SK-N-MC (cell line): Measurements from ENCODE around the gene PDRG1.

Source experiments
- DNase-seq: peaks from one replicate; pipeline ENCODE4 v3.0.0-alpha.2; 2011; ENCODE audit warnings: low read depth, low spot score
- H3K27ac ChIP-seq: fragments of 200-600 bp; sonication (generic); 2 replicates; pipeline ENCODE4 v1.5.1; 2016; ENCODE audit warnings: mixed run types
- H3K36me3 ChIP-seq: fragments of 200-600 bp; sonication (generic); 2 replicates; pipeline ENCODE4 v1.6.1; 2017; ENCODE audit warnings: antibody characterized with exemption, low read length, mixed read lengths; ENCODE audit not compliant: insufficient read depth
- H3K4me3 ChIP-seq: fragments of 200-600 bp; sonication (generic); 2 replicates; pipeline ENCODE4 v1.5.1; 2016
- H3K9ac ChIP-seq: fragments of 200-600 bp; sonication (generic); 2 replicates; pipeline ENCODE4 v1.8.0; 2017; ENCODE audit warnings: mixed run types, mixed read lengths; ENCODE audit not compliant: insufficient read length
- H3K9me3 ChIP-seq: fragments of 200-600 bp; sonication (generic); 2 replicates; pipeline ENCODE4 v1.6.1; 2017; ENCODE audit warnings: low read depth, mild to moderate bottlenecking, antibody characterized with exemption, low read length, moderate library complexity, mixed read lengths
- EZH2 ChIP-seq: fragments of 200-600 bp; sonication (generic); IDR thresholded peaks from one replicate; pipeline ENCODE4 v1.6.1; 2017; ENCODE audit warnings: antibody characterized with exemption
- FOXP2 ChIP-seq: optimal IDR thresholded peaks from 2 replicates; pipeline ENCODE3; 2011; ENCODE audit warnings: mild to moderate bottlenecking, moderate library complexity; ENCODE audit not compliant: insufficient read depth; ENCODE audit errors: extremely low read length, control extremely low read depth
- POLR2AphosphoS5 ChIP-seq: IDR thresholded peaks from 2 replicates; pipeline ENCODE4 v1.6.1; 2012; ENCODE audit warnings: mild to moderate bottlenecking, low read depth, low read length, borderline replicate concordance

Gene PDRG1

GRCh38 chr20:31916708-31917107, 35.1 kb downstream of the PDRG1 start:
- no peak for DNase-seq
- no peak for TF ChIP-seq FOXP2
- TF ChIP-seq POLR2AphosphoS5 = no peak
- no peak for TF ChIP-seq EZH2
- Histone ChIP-seq H3K9ac (no peak overlapping the region), H3K9me3 (no peaks in the 10 kb centered on the region), H3K36me3 (no peaks in the 10 kb centered on the region), H3K27ac (no peak overlapping the region), H3K4me3 (no peak overlapping the region)

- no peak overlapping the region for H3K27ac ChIP-seq
- TF ChIP-seq POLR2AphosphoS5 = no peak
- TF ChIP-seq FOXP2 = no peak
- no peak for TF ChIP-seq EZH2
- no peak overlapping the region for H3K9ac ChIP-seq
- no peak overlapping the region for H3K4me3 ChIP-seq
- no peak for DNase-seq
- H3K36me3 ChIP-seq = no peaks in the 10 kb centered on the region
- no peaks in the 10 kb centered on the region for H3K9me3 ChIP-seq
These were observed 36.2 kb downstream of the PDRG1 start for GRCh38 chr20:31915491-31916280.

GRCh38 chr20:31914170-31914569, 37.7 kb downstream of the PDRG1 start:
- DNase-seq = no peak
- Histone ChIP-seq H3K4me3 (no peak overlapping the region), H3K9ac (no peak overlapping the region), H3K36me3 (no peaks in the 10 kb centered on the region), H3K9me3 (no peaks in the 10 kb centered on the region), H3K27ac (no peak overlapping the region)
- no peak for TF ChIP-seq FOXP2
- no peak for TF ChIP-seq EZH2
- TF ChIP-seq POLR2AphosphoS5 = no peak

GRCh38 chr20:31913431-31914157, 38.3 kb downstream of the PDRG1 start:
- Histone ChIP-seq H3K9ac (no peak overlapping the region), H3K4me3 (no peak overlapping the region), H3K27ac (no peak overlapping the region), H3K36me3 (no peaks in the 10 kb centered on the region), H3K9me3 (no peaks in the 10 kb centered on the region)
- DNase-seq = no peak
- TF ChIP-seq EZH2 (no peak), POLR2AphosphoS5 (no peak), FOXP2 (no peak)

- no peak overlapping the region for H3K9ac ChIP-seq
- no peak overlapping the region for H3K27ac ChIP-seq
- DNase-seq = no peak
- TF ChIP-seq EZH2 (no peak), POLR2AphosphoS5 (no peak), FOXP2 (no peak)
- no peak overlapping the region for H3K4me3 ChIP-seq
- H3K36me3 ChIP-seq = no peaks in the 10 kb centered on the region
- H3K9me3 ChIP-seq = no peaks in the 10 kb centered on the region
These were observed 41.6 kb downstream of the PDRG1 start for GRCh38 chr20:31910071-31910803.

- H3K9me3 ChIP-seq = no peaks in the 10 kb centered on the region
- no peak overlapping the region for H3K27ac ChIP-seq
- no peak for DNase-seq
- no peaks in the 10 kb centered on the region for H3K36me3 ChIP-seq
- no peak overlapping the region for H3K4me3 ChIP-seq
- TF ChIP-seq EZH2 = no peak
- TF ChIP-seq FOXP2 = no peak
- no peak overlapping the region for H3K9ac ChIP-seq
These were observed 42.4 kb downstream of the PDRG1 start for GRCh38 chr20:31909253-31910070.

- H3K4me3 ChIP-seq = no peak overlapping the region
- no peaks in the 10 kb centered on the region for H3K36me3 ChIP-seq
- no peak overlapping the region for H3K9ac ChIP-seq
- H3K27ac ChIP-seq = no peak overlapping the region
- TF ChIP-seq FOXP2 = no peak
- no peak for TF ChIP-seq POLR2AphosphoS5
- TF ChIP-seq EZH2 = no peak
- DNase-seq = no peak
- no peaks in the 10 kb centered on the region for H3K9me3 ChIP-seq
These were observed 43.4 kb downstream of the PDRG1 start for GRCh38 chr20:31908424-31908823.
